Stomach (tissue), 4 donors: ENCODE data around the gene MYH14.

Source experiments
- CTCF ChIP-seq, 7 experiments: fragments of 450-650 bp in 4 of 7; fragments of 200-600 bp in 3 of 7; sonication (generic) in 3 of 7; IDR thresholded peaks; one replicate each; pipeline ENCODE4 v1.5.1; 2016 to 2019; ENCODE audit warnings: antibody characterized with exemption in 7 of 7, control low read depth in 2 of 7, mild to moderate bottlenecking in 1 of 7
- EP300 ChIP-seq: sonication (generic); formaldehyde crosslinking; IDR thresholded peaks from one replicate; pipeline ENCODE4 v1.6.1; 2017; ENCODE audit warnings: antibody characterized with exemption
- POLR2A ChIP-seq, 4 donors: fragments of 450-650 bp; IDR thresholded peaks; one replicate each; pipeline ENCODE4 v1.6.1; 2016; ENCODE audit warnings: antibody characterized with exemption in 4 of 4, control low read depth in 2 of 4, mild to moderate bottlenecking in 1 of 4, moderate library complexity in 1 of 4
- POLR2AphosphoS5 ChIP-seq, 3 donors: sonication (generic); formaldehyde crosslinking; IDR thresholded peaks; one replicate each; pipeline ENCODE4 v1.6.1; 2016; ENCODE audit warnings: antibody characterized with exemption in 3 of 3

- TF ChIP-seq CTCF (IDR thresholded peaks at IDR 0.05) (no peak), POLR2A (IDR thresholded peaks at IDR 0.05) (no peak), POLR2AphosphoS5 (IDR thresholded peaks at IDR 0.05) (no peak), EP300 (no peak)
Observed at GRCh38 chr19:50322234-50322633, 118.8 kb downstream of the MYH14 start.
